ENCODE results near the gene LPP. TPM values are rescaled to one million over a fixed set of nuclear protein-coding genes. Genes with fewer than 3 reads are reported as not detected.

LPP gene
- total RNA-seq: 83.8 and 95.1 TPM in 2 replicates

GRCh38 chr3:188154014-188154808, at the start of gene LPP:
LPP (plus strand) TSS chr3:188154157; CDS start chr3:188406121, 251,964 bp downstream.

Small RNAs within 50 kb of the gene (small RNA-seq; reads per million reads assigned to genes)
- 2,766 reads per million, percentile 100 among the genes with 10 or more reads in this experiment for gene MIR28
